GM12878 (cell line): ENCODE measurements around the gene TIMM17A. TPM values are rescaled to one million over a fixed set of nuclear protein-coding genes. Genes with fewer than 3 reads are reported as not detected.
A peak's percentile ranks its signal among the peaks of the same experiment; 100 is the strongest.

ENCODE experiments used
- BHLHE40 ChIP-seq, 2 experiments: fragments of 450-650 bp in 1 of 2; IDR thresholded peaks; 2 replicates each; pipeline ENCODE4 v1.6.1; 2011 to 2017; ENCODE audit warnings: low read depth in 2 of 2, borderline replicate concordance in 1 of 2, improper control_type of control experiment in 1 of 2, low read length in 1 of 2, mild to moderate bottlenecking in 1 of 2
- DPF2 ChIP-seq: fragments of 450-650 bp; IDR thresholded peaks from 2 replicates; pipeline ENCODE4 v1.6.1; 2017; ENCODE audit warnings: mild to moderate bottlenecking
- IKZF1 ChIP-seq: fragments of 450-650 bp; conservative IDR thresholded peaks from 2 replicates; pipeline ENCODE4 v1.6.1; 2017; ENCODE audit warnings: antibody characterized with exemption, mild to moderate bottlenecking
- IKZF2 ChIP-seq, 2 experiments: fragments of 450-650 bp; IDR thresholded peaks; 2 replicates each; pipeline ENCODE4 v1.6.1; 2017; ENCODE audit warnings: mild to moderate bottlenecking in 2 of 2, moderate library complexity in 2 of 2
- LARP7 ChIP-seq: fragments of 450-650 bp; IDR thresholded peaks from 2 replicates; pipeline ENCODE4 v1.6.1; 2017; ENCODE audit warnings: mild to moderate bottlenecking
- MEF2B ChIP-seq: fragments of 450-650 bp; IDR thresholded peaks from 2 replicates; pipeline ENCODE4 v1.6.1; 2018; ENCODE audit warnings: mild to moderate bottlenecking, moderate library complexity; ENCODE audit not compliant: partially characterized antibody, poor library complexity, severe bottlenecking
- MYC ChIP-seq: IDR thresholded peaks from 2 replicates; pipeline ENCODE4 v1.6.1; 2011; ENCODE audit warnings: mild to moderate bottlenecking, low read length, moderate library complexity, inconsistent platforms; ENCODE audit not compliant: insufficient read depth, insufficient replicate concordance, insufficient read length, severe bottlenecking
- NR2F1 ChIP-seq: fragments of 450-650 bp; conservative IDR thresholded peaks from 2 replicates; pipeline ENCODE4 v1.6.1; 2017; ENCODE audit warnings: mild to moderate bottlenecking
- POLR2A ChIP-seq: IDR thresholded peaks from 2 replicates; pipeline ENCODE4 v1.6.1; 2011; ENCODE audit warnings: low read depth, mild to moderate bottlenecking, low read length
- POLR2AphosphoS5 ChIP-seq: IDR thresholded peaks from 2 replicates; pipeline ENCODE4 v1.6.1; 2011; ENCODE audit warnings: mild to moderate bottlenecking, low read length, inconsistent platforms
- SREBF1 ChIP-seq: IDR thresholded peaks from 2 replicates; pipeline ENCODE4 v1.6.1; 2012; ENCODE audit warnings: mild to moderate bottlenecking, low read length
- SRF ChIP-seq, 2 experiments: IDR thresholded peaks; 2 replicates each; pipeline ENCODE4 v1.6.1; 2011; ENCODE audit warnings: low read depth in 2 of 2, low read length in 2 of 2, mild to moderate bottlenecking in 1 of 2, moderate library complexity in 1 of 2
- TCF3 ChIP-seq: IDR thresholded peaks from 2 replicates; pipeline ENCODE4 v1.6.1; 2012; ENCODE audit warnings: low read depth, mild to moderate bottlenecking, low read length, borderline replicate concordance; ENCODE audit not compliant: insufficient read depth
- YY1 ChIP-seq: IDR thresholded peaks from 2 replicates; pipeline ENCODE4 v1.6.1; 2011; ENCODE audit warnings: low read depth, mild to moderate bottlenecking, low read length
- polyA plus RNA-seq, 11 experiments: library from polyadenylated mRNA; depleted of rRNA in 4 of 11; unstranded in 6 of 11; stranded (reverse) in 5 of 11; fragments of >200 nt; fragmentation: Nextera tagmentation in 4 of 11; fragmentation: Illumina TruSeq in 1 of 11; extraction: Ambion mirVana in 4 of 11; extraction: Trizol in 1 of 11; gene quantifications; 1 replicate in 1 of 11; 2 replicates in 10 of 11; pipeline versions ENCODE4 v1.2.1 to v1.2.3, GENCODE V29; 2011 to 2016; ENCODE audit warnings: inconsistent platforms in 2 of 11, missing spikeins in 2 of 11, low read depth in 1 of 11
- total RNA-seq, 4 experiments: library from RNA; depleted of rRNA in 3 of 4; stranded (reverse); fragments of >200 nt in 3 of 4; fragmentation: Illumina TruSeq in 1 of 4; extraction: Trizol in 1 of 4; gene quantifications; 2 replicates each; pipeline versions ENCODE4 v1.2.1 to v1.2.3, GENCODE V29; 2013 to 2021
- TF ChIP-seq, protein P1 (sequence below): fragments of 450-650 bp; IDR thresholded peaks from 2 replicates; pipeline ENCODE4 v1.6.1; 2016; ENCODE audit warnings: mild to moderate bottlenecking
- TF ChIP-seq, protein P2 (sequence below): IDR thresholded peaks from 2 replicates; pipeline ENCODE4 v1.6.1; 2011; ENCODE audit warnings: low read depth, low read length, improper control_type of control experiment, borderline replicate concordance
- TF ChIP-seq, protein P3 (sequence below): fragments of 450-650 bp; IDR thresholded peaks from 2 replicates; pipeline ENCODE4 v1.6.1; 2016; ENCODE audit warnings: mild to moderate bottlenecking, moderate library complexity, borderline replicate concordance
- TF ChIP-seq, protein P4 (sequence below): fragments of 450-650 bp; conservative IDR thresholded peaks from 2 replicates; pipeline ENCODE4 v1.6.1; 2017; ENCODE audit warnings: mild to moderate bottlenecking, moderate library complexity

TIMM17A gene
- total and polyA plus RNA-seq, 10 of the 15 experiments (the other 5 are each of a cell fraction or from before 2014, with no cell fraction given): 68.6 to 357 (median 92.4) TPM

DNA sequence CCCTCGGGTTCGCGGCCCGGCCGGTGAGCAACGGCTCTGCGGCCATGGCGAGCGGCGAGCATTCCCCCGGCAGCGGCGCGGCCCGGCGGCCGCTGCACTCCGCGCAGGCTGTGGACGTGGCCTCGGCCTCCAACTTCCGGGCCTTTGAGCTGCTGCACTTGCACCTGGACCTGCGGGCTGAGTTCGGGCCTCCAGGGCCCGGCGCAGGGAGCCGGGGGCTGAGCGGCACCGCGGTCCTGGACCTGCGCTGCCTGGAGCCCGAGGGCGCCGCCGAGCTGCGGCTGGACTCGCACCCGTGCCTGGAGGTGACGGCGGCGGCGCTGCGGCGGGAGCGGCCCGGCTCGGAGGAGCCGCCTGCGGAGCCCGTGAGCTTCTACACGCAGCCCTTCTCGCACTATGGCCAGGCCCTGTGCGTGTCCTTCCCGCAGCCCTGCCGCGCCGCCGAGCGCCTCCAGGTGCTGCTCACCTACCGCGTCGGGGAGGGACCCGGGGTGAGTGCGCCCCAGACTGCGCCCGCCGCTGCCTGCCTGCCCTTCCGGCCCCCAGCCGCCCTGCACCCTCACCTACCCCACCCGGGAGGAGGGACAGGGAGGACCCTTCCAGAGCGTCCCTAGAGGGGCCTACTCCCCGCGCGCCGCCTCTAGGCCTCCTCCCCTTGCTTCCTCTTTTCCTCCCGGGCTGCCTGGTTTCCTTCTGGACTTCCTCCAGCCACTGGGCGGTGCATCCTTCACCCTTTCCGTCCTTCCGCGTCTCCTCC is 27.5 kb downstream of the TIMM17A start, which contains the start of gene RNPEP (continued):
- TF ChIP-seq, protein P1, sequence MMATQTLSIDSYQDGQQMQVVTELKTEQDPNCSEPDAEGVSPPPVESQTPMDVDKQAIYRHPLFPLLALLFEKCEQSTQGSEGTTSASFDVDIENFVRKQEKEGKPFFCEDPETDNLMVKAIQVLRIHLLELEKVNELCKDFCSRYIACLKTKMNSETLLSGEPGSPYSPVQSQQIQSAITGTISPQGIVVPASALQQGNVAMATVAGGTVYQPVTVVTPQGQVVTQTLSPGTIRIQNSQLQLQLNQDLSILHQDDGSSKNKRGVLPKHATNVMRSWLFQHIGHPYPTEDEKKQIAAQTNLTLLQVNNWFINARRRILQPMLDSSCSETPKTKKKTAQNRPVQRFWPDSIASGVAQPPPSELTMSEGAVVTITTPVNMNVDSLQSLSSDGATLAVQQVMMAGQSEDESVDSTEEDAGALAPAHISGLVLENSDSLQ: peak; percentile 10; the same call in 1 of the 2 replicates
- TF ChIP-seq NR2F1: peak; percentile 58; the same call in 1 of the 2 replicates
- TF ChIP-seq SRF (IDR thresholded peaks at IDR 0.05; ENCODE audit: low read depth in 2 of 2, low read length in 2 of 2): no peak
- TF ChIP-seq, protein P2, sequence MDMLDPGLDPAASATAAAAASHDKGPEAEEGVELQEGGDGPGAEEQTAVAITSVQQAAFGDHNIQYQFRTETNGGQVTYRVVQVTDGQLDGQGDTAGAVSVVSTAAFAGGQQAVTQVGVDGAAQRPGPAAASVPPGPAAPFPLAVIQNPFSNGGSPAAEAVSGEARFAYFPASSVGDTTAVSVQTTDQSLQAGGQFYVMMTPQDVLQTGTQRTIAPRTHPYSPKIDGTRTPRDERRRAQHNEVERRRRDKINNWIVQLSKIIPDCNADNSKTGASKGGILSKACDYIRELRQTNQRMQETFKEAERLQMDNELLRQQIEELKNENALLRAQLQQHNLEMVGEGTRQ: no peak
- peak; percentile 84; the same call in 1 of the 2 replicates for TF ChIP-seq LARP7
- TF ChIP-seq SREBF1: no peak
- peak; percentile 80 for TF ChIP-seq POLR2A
- TF ChIP-seq, protein P3, sequence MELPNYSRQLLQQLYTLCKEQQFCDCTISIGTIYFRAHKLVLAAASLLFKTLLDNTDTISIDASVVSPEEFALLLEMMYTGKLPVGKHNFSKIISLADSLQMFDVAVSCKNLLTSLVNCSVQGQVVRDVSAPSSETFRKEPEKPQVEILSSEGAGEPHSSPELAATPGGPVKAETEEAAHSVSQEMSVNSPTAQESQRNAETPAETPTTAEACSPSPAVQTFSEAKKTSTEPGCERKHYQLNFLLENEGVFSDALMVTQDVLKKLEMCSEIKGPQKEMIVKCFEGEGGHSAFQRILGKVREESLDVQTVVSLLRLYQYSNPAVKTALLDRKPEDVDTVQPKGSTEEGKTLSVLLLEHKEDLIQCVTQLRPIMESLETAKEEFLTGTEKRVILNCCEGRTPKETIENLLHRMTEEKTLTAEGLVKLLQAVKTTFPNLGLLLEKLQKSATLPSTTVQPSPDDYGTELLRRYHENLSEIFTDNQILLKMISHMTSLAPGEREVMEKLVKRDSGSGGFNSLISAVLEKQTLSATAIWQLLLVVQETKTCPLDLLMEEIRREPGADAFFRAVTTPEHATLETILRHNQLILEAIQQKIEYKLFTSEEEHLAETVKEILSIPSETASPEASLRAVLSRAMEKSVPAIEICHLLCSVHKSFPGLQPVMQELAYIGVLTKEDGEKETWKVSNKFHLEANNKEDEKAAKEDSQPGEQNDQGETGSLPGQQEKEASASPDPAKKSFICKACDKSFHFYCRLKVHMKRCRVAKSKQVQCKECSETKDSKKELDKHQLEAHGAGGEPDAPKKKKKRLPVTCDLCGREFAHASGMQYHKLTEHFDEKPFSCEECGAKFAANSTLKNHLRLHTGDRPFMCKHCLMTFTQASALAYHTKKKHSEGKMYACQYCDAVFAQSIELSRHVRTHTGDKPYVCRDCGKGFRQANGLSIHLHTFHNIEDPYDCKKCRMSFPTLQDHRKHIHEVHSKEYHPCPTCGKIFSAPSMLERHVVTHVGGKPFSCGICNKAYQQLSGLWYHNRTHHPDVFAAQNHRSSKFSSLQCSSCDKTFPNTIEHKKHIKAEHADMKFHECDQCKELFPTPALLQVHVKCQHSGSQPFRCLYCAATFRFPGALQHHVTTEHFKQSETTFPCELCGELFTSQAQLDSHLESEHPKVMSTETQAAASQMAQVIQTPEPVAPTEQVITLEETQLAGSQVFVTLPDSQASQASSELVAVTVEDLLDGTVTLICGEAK: peak; percentile 60; the same call in 1 of the 2 replicates
- TF ChIP-seq YY1: peak; percentile 85
- TF ChIP-seq DPF2: peak; percentile 86
- peak; percentile 87 for TF ChIP-seq IKZF1
- TF ChIP-seq MYC: peak; percentile 26
- peak in 1 of 2 experiments; percentile 16; a peak in 2 of 4 replicates for TF ChIP-seq BHLHE40 (IDR thresholded peaks at IDR 0.05; ENCODE audit: borderline replicate concordance in 1 of 2, low read depth in 2 of 2, low read length in 1 of 2)
- peak; percentile 52; the same call in 1 of the 2 replicates for TF ChIP-seq POLR2AphosphoS5
- TF ChIP-seq MEF2B: peak; percentile 42
- TF ChIP-seq, protein P4, sequence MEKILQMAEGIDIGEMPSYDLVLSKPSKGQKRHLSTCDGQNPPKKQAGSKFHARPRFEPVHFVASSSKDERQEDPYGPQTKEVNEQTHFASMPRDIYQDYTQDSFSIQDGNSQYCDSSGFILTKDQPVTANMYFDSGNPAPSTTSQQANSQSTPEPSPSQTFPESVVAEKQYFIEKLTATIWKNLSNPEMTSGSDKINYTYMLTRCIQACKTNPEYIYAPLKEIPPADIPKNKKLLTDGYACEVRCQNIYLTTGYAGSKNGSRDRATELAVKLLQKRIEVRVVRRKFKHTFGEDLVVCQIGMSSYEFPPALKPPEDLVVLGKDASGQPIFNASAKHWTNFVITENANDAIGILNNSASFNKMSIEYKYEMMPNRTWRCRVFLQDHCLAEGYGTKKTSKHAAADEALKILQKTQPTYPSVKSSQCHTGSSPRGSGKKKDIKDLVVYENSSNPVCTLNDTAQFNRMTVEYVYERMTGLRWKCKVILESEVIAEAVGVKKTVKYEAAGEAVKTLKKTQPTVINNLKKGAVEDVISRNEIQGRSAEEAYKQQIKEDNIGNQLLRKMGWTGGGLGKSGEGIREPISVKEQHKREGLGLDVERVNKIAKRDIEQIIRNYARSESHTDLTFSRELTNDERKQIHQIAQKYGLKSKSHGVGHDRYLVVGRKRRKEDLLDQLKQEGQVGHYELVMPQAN: peak; percentile 80
- TF ChIP-seq IKZF2 (IDR thresholded peaks at IDR 0.05): peak; percentile 77 to 82
- TF ChIP-seq TCF3: 0 out of 2 replicates have a peak, but pooled peaks have one; percentile 30
